WERI-Rb-1 (cell line): ENCODE measurements around the gene KAT5.
A peak's percentile ranks its signal among the peaks of the same experiment; 100 is the strongest.
"Not testable (repeated sequence)": the region's sequence is repeated elsewhere in the genome, so short reads cannot be mapped to it uniquely, and the experiment has no call there.

ENCODE experiments used
- DNase-seq: peaks from one replicate; pipeline ENCODE4 v3.0.0-alpha.2; 2020
- H3K27ac ChIP-seq: fragments of 250-450 bp; sonication (Bioruptor Pico); 2 replicates; pipeline ENCODE4 v1.5.1; 2020; ENCODE audit warnings: mild to moderate bottlenecking, moderate library complexity
- H3K27me3 ChIP-seq: fragments of 250-450 bp; sonication (Bioruptor Pico); 2 replicates; pipeline ENCODE4 v1.5.1; 2021; ENCODE audit warnings: mild to moderate bottlenecking, low read depth, moderate library complexity; ENCODE audit not compliant: insufficient read depth, severe bottlenecking
- H3K36me3 ChIP-seq: fragments of 250-450 bp; sonication (Bioruptor Pico); 2 replicates; pipeline ENCODE4 v1.5.1; 2020; ENCODE audit warnings: mild to moderate bottlenecking, moderate library complexity
- H3K4me3 ChIP-seq: 2 replicates; pipeline ENCODE4 v1.5.1; 2011; ENCODE audit warnings: low read depth, mild to moderate bottlenecking, control low read depth, low read length
- H3K9me3 ChIP-seq: fragments of 250-450 bp; sonication (Bioruptor Pico); 2 replicates; pipeline ENCODE4 v1.5.1; 2021; ENCODE audit warnings: mild to moderate bottlenecking, moderate library complexity; ENCODE audit not compliant: severe bottlenecking
- TF ChIP-seq, protein P1 (sequence below): IDR thresholded peaks from 2 replicates; pipeline ENCODE4 v1.5.1; 2011; ENCODE audit warnings: low read depth, mild to moderate bottlenecking, control low read depth, inconsistent platforms, low read length

The KAT5 gene

DNA sequence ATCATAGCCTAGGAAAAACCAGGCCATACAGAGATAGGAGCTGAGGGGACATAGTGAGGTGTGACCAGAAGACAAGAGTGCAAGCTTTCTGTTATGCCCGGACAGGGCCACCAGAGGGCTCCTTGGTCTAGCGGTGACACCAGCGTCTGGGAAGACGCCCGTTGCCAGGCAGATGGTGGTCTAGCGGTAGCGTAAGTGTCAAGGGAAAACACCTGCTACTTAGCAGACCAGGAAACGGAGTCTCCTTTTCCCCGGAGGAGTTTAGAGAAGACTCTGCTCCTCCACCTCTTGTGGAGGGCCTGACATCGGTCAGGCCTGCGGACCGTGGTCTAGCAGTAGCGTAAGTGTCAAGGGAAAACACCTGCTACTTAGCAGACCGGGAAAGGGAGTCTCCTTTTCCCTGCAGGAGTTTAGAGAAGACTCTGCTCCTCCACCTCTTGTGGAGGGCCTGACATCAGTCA is 5.7 kb upstream of the KAT5 start:
- Histone ChIP-seq H3K4me3 (peak overlapping the region; percentile 5; the same call in 1 of the 2 replicates), H3K27ac (peak overlapping the region; percentile 53)
- H3K9me3 ChIP-seq, H3K27me3 ChIP-seq, H3K36me3 ChIP-seq: not testable (repeated sequence)
- peak; percentile 92 for DNase-seq
- TF ChIP-seq, protein P1, sequence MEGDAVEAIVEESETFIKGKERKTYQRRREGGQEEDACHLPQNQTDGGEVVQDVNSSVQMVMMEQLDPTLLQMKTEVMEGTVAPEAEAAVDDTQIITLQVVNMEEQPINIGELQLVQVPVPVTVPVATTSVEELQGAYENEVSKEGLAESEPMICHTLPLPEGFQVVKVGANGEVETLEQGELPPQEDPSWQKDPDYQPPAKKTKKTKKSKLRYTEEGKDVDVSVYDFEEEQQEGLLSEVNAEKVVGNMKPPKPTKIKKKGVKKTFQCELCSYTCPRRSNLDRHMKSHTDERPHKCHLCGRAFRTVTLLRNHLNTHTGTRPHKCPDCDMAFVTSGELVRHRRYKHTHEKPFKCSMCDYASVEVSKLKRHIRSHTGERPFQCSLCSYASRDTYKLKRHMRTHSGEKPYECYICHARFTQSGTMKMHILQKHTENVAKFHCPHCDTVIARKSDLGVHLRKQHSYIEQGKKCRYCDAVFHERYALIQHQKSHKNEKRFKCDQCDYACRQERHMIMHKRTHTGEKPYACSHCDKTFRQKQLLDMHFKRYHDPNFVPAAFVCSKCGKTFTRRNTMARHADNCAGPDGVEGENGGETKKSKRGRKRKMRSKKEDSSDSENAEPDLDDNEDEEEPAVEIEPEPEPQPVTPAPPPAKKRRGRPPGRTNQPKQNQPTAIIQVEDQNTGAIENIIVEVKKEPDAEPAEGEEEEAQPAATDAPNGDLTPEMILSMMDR = peak; percentile 46

DNA sequence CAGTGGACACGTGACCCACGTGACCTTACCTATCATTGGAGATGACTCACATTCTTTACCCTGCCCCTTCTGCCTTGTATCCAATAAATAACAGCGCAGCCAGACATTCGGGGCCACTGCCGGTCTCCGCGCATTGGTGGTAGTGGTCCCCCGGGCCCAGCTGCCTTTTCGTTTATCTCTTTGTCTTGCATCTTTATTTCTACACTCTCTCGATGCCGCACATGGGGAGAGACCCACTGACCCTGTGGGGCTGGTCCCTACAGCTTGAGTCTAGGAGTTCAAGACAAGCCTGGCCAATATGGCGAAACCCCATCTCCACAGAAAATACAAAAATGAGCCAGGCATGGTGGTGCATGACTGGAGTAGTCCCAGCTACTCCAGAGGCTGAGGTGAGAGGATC is 5.0 kb upstream of the KAT5 start:
- not testable (repeated sequence) for H3K36me3 ChIP-seq, H3K9me3 ChIP-seq, H3K27me3 ChIP-seq, H3K4me3 ChIP-seq, DNase-seq, H3K27ac ChIP-seq

DNA sequence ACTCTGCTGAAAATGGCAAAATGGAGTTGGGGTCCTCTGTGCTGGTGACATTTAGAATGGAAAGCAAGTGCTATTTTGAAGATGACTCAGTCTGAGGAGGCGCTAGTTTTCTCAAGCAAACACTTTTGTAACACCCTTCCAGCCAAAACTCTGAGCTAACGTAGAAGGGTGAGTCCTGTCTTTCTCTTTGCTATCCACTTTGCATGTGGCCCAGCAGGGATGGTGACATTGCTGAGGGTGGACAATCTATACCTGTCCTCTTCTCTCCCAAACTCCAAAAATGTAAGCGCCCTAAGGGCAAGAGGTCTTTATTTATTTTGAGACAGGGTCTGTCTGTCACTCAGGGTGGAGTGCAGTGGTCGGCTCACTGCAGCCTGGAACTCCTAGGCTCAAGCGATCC is 3.6 kb upstream of the KAT5 start:
- no peaks in the 10 kb centered on the region for H3K9me3 ChIP-seq
- H3K4me3 ChIP-seq = no peak overlapping the region
- TF ChIP-seq, protein P1 = no peak
- no peaks in the 10 kb centered on the region for H3K27me3 ChIP-seq
- no peak overlapping the region for H3K27ac ChIP-seq
- DNase-seq = no peak
- H3K36me3 ChIP-seq = peaks cover 10% of the 10 kb centered on the region

DNA sequence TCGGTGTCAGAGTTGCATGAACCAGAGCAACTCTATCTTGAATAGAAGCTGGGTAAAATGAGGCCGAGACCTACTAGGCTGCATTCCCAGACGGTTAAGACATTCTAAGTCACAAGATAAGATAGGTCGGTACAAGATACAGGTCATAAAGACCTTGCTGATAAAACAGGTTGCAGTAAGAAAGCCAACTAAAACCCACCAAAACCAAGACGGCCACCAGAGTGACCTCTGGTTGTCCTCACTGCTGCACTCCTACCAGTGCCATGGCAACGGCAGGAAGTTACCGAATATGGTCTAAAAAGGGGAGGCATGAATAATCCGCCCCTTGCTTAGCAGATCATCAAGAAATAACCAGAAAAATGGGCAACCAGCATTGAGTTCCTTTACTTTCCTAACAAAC is 2.4 kb upstream of the KAT5 start:
- TF ChIP-seq, protein P1 = no peak
- Histone ChIP-seq H3K4me3 (no peak overlapping the region), H3K9me3 (no peaks in the 10 kb centered on the region), H3K27ac (no peak overlapping the region), H3K27me3 (no peaks in the 10 kb centered on the region), H3K36me3 (peaks cover 22% of the 10 kb centered on the region)
- DNase-seq = no peak

DNA sequence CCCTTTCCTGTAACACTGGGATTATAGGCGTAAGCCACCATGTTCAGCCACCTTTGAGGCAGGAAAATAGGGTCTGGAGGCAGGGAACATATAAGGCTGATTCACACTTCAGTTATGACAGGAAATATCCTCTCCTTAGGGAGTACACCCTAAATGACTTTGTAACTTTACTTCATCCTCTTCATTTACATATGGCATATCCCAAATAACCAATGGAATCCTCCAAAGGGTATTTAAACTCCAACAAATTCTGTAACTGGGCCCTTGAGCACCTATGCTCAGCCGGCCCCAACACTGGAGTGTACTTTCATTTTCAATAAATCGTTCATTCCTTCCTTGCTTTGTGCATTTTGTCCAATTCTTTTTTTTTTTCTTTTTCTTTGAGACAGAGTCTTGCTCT is 1.6 kb upstream of the KAT5 start:
- H3K27ac ChIP-seq = no peak overlapping the region; the same call in 1 of the 2 replicates
- no peak for DNase-seq
- H3K27me3 ChIP-seq = no peaks in the 10 kb centered on the region
- H3K4me3 ChIP-seq = no peak overlapping the region
- TF ChIP-seq, protein P1 = no peak
- peaks cover 29% of the 10 kb centered on the region for H3K36me3 ChIP-seq
- no peaks in the 10 kb centered on the region for H3K9me3 ChIP-seq

DNA sequence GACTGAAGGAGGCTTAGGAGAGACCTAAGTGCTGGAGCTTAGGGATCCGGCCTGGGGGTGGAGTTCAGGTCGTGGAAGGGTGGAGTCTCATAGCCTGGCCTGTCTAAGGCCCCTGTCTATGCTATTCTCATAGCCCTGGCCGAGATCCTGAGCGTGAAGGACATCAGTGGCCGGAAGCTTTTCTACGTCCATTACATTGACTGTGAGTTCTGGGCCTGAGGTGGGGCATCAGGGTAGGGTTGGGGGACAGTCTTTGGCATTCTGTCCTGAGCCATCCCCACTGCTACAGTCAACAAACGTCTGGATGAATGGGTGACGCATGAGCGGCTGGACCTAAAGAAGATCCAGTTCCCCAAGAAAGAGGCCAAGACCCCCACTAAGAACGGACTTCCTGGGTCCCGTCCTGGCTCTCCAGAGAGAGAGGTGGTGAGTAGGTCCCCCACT is 603 bp downstream of the KAT5 start:
- H3K27me3 ChIP-seq = no peaks in the 10 kb centered on the region
- TF ChIP-seq, protein P1 = no peak
- no peak for DNase-seq
- H3K9me3 ChIP-seq = no peaks in the 10 kb centered on the region
- H3K4me3 ChIP-seq = peak overlapping the region; percentile 79
- peak overlapping the region; percentile 52 for H3K27ac ChIP-seq
- H3K36me3 ChIP-seq = peaks cover 52% of the 10 kb centered on the region
